Measurements from ENCODE around the gene RAMACL. TPM values are rescaled to one million over a fixed set of nuclear protein-coding genes. Genes with fewer than 3 reads are reported as not detected.
A peak's percentile ranks its signal among the peaks of the same experiment; 100 is the strongest.

RAMACL gene
- total RNA-seq, 4 donors from 2014 or later = 1.5 to 8.1 (median 1.8) TPM; not detected in 1

- no peaks in the 10 kb centered on the region for H3K4me1 ChIP-seq
- peak overlapping the region; percentile 45 to 65 for H3K27ac ChIP-seq
- intact Hi-C loops (cut with DNase I; ENCODE audit: low total_unique reads) = no loop called here
- no peak for DNase-seq
- H3K4me3 ChIP-seq = no peak overlapping the region
- no peaks in the 10 kb centered on the region for H3K27me3 ChIP-seq
- TF ChIP-seq POLR2A (IDR thresholded peaks at IDR 0.05) = no peak
- TF ChIP-seq, protein P1, sequence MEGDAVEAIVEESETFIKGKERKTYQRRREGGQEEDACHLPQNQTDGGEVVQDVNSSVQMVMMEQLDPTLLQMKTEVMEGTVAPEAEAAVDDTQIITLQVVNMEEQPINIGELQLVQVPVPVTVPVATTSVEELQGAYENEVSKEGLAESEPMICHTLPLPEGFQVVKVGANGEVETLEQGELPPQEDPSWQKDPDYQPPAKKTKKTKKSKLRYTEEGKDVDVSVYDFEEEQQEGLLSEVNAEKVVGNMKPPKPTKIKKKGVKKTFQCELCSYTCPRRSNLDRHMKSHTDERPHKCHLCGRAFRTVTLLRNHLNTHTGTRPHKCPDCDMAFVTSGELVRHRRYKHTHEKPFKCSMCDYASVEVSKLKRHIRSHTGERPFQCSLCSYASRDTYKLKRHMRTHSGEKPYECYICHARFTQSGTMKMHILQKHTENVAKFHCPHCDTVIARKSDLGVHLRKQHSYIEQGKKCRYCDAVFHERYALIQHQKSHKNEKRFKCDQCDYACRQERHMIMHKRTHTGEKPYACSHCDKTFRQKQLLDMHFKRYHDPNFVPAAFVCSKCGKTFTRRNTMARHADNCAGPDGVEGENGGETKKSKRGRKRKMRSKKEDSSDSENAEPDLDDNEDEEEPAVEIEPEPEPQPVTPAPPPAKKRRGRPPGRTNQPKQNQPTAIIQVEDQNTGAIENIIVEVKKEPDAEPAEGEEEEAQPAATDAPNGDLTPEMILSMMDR (IDR thresholded peaks at IDR 0.05) = no peak
- H3K9me3 ChIP-seq = no peaks in the 10 kb centered on the region
- H3K36me3 ChIP-seq = no peaks in the 10 kb centered on the region
Observed at GRCh38 chr6:166554316-166554715, 32.2 kb downstream of the RAMACL start.

DNA sequence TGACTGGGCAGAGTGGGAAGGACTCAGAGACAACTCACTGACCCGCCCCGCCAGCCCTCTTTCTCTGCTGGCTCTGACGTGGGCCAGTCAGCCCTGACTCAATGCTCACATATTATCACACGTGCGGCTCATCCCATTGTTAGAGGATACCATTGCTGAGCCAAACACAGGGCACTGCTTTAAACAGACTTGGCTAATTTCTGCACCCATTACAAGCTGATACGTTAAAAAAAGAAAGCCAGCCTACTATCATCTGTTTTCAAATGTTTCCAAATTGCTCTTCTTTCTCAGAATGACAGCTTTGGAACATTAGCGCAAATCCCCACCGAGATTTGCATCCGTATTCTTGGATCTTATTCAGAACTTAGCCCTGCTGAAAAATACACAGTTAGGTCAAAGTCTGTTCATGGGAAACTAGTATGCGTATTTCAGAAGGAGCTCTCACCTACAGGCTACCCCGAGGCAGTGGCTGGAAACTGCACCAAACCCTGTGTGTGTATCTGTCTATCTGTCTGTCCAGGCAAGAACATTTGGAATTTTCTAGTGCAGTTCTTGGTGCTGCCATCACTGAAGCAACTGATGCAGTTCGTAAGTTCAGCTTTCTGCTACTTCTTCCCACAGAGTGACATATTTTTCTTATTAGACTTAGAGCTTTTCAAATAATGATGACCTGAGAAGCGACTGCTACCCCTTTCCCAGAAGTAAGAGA lies 32.8 kb downstream of the RAMACL start:
- H3K36me3 ChIP-seq = no peaks in the 10 kb centered on the region
- peak; percentile 44 to 58 for DNase-seq
- no peaks in the 10 kb centered on the region for H3K27me3 ChIP-seq
- H3K9me3 ChIP-seq = no peaks in the 10 kb centered on the region
- TF ChIP-seq, protein P1 (IDR thresholded peaks at IDR 0.05) = no peak
- TF ChIP-seq POLR2A (IDR thresholded peaks at IDR 0.05) = no peak
- H3K4me1 ChIP-seq = no peaks in the 10 kb centered on the region
- H3K4me3 ChIP-seq = no peak overlapping the region
- peak overlapping the region; percentile 45 to 65 for H3K27ac ChIP-seq
- intact Hi-C loops (cut with DNase I; ENCODE audit: low total_unique reads) = no loop called here

DNA sequence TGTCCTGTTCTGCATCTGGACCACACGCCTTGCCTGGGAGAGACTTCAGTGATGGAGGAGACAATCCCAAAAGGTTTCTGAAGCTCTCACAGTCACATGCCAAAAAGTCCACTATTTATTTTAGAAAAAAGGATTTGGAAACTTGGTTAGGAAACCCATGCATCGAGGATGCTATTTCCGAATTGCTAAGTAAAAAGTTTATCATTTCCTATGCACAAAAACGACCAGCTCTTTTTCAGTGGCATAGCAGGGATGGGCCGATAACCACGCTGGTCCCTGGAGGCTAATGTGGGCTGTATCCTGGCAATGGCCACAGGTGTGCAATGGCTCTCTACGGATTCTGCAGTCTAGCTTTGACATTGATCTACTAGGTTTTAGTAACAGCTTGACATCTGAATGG lies 33.9 kb downstream of the RAMACL start:
- DNase-seq = no peak
- Histone ChIP-seq H3K4me1 (no peaks in the 10 kb centered on the region), H3K4me3 (no peak overlapping the region), H3K36me3 (no peaks in the 10 kb centered on the region), H3K9me3 (no peaks in the 10 kb centered on the region), H3K27me3 (no peaks in the 10 kb centered on the region), H3K27ac (no peak overlapping the region)
- intact Hi-C loops (cut with DNase I; ENCODE audit: low total_unique reads) = no loop called here
- TF ChIP-seq POLR2A (IDR thresholded peaks at IDR 0.05) = no peak
- TF ChIP-seq, protein P1 (IDR thresholded peaks at IDR 0.05) = no peak

DNA sequence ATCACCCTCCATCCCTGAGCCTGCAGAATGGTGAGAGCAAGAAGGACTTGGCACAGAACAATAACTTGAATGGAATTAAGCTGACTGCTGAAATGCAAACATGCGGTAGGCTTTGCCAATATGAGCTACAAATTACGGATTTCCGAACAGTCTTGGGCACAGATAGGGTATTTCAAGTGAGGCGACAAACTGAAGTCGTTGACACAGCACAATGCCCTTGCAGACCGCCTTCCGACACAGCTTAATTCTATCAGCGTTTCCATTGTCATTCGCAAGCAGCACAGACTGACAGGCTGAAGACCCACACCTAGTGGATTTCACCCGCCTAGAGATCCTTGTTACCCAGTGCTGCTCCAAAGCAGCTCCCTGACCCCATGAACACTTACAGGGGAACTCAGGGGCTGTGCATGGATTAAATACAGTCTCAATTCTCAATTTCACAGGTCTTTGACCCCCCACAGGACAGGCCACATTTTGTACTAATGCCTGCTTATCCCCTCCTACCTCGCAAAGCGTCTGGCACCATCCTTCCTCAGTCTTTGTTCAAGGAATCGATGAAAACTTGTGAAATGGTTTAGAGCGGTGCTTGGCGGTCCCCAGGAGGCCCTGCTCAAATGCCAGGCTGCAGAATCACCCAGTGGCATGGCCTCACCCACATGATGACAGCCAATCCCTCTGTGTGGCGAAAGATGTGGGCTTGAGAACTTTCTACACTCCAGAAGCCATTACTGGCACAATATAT lies 34.6 kb downstream of the RAMACL start:
- H3K27ac ChIP-seq = no peak overlapping the region
- DNase-seq = no peak
- no peaks in the 10 kb centered on the region for H3K9me3 ChIP-seq
- TF ChIP-seq, protein P1 (IDR thresholded peaks at IDR 0.05) = no peak
- TF ChIP-seq POLR2A (IDR thresholded peaks at IDR 0.05) = no peak
- H3K4me1 ChIP-seq = no peaks in the 10 kb centered on the region
- H3K27me3 ChIP-seq = no peaks in the 10 kb centered on the region
- H3K4me3 ChIP-seq = no peak overlapping the region
- no peaks in the 10 kb centered on the region for H3K36me3 ChIP-seq
- intact Hi-C loops (cut with DNase I; ENCODE audit: low total_unique reads) = loop anchor here (2.0 kb wide), 1 partner anchor 27 kb away; no protein-coding TSS in a partner anchor

DNA sequence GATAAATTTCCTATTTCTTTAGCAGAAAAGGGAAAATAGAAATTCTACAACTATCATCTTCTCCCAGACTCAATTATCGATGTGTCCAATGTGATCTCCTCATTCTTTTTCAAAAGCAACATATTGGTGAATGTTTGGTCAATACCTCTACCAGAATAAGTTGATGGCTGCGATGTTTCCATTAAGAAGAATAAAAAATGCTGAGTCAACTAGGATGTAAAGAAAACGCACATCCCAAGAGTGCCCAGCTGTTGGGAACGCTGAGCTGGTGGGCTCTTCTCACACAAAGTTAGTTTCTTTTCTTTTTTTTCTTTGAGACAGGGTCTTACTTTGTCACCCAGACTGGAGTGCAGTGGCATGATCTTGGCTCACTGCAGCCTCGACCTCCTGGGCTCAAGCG lies 39.8 kb downstream of the RAMACL start:
- Histone ChIP-seq H3K36me3 (no peaks in the 10 kb centered on the region), H3K27ac (no peak overlapping the region), H3K4me1 (no peaks in the 10 kb centered on the region), H3K9me3 (no peaks in the 10 kb centered on the region), H3K27me3 (no peaks in the 10 kb centered on the region), H3K4me3 (no peak overlapping the region)
- no peak for DNase-seq
- TF ChIP-seq, protein P1 (IDR thresholded peaks at IDR 0.05) = no peak
- no peak for TF ChIP-seq POLR2A (IDR thresholded peaks at IDR 0.05)
- intact Hi-C loops (cut with DNase I; ENCODE audit: low total_unique reads) = no loop called here

All from uterus (tissue), 4 donors.